Coronary artery (tissue), 2 donors: ENCODE measurements around the gene NME4.
"Not testable (repeated sequence)": the region's sequence is repeated elsewhere in the genome, so short reads cannot be mapped to it uniquely, and the experiment has no call there.

ENCODE experiments used
- DNase-seq: peaks from one replicate; pipeline ENCODE4 v3.0.0-alpha.2; 2017; ENCODE audit warnings: low spot score
- H3K27ac ChIP-seq, 2 donors: fragments of 200-600 bp; sonication (generic); one replicate each; pipeline ENCODE4 v1.5.1; 2016 to 2019
- H3K4me3 ChIP-seq: fragments of 200-600 bp; sonication (generic); 2 replicates; pipeline ENCODE4 v1.5.1; 2016; ENCODE audit warnings: mild to moderate bottlenecking, moderate library complexity
- CTCF ChIP-seq: fragments of 200-600 bp; sonication (generic); IDR thresholded peaks from one replicate; pipeline ENCODE4 v1.5.1; 2019; ENCODE audit warnings: antibody characterized with exemption

The NME4 gene

DNA sequence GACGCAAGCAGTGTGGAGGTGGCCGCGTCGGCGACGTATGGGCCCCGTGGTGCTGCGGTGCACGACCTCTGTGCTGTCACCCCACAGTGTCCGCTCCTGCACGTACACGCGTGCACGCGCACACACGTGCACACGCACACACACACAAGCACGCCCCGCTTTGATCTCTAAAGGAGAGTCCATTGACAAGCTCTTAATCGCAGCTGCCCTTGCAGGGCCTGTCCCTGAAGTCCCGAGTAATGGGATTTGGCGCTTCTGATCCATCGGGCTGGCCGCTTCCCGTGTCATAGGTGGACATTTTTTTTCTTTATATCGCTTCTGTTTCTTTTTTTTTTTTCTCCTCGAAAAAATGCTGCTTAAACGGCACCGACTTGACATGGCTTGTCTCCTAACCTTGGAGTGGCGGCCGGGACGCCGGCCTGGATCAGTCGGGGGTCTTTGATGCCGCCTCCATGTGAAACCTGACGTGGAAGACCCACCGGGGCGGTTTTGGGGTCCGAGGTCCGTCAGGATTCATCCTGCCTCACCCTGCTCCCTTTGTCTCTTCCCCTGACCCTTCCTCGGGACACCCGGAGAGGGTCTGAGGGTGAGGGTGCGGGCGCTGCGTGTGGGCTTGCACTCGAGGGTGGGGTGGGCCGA lies 36.2 kb upstream of the NME4 start:
- no peak overlapping the region for H3K4me3 ChIP-seq
- TF ChIP-seq CTCF: no peak
- no peak for DNase-seq
- no peak overlapping the region for H3K27ac ChIP-seq

DNA sequence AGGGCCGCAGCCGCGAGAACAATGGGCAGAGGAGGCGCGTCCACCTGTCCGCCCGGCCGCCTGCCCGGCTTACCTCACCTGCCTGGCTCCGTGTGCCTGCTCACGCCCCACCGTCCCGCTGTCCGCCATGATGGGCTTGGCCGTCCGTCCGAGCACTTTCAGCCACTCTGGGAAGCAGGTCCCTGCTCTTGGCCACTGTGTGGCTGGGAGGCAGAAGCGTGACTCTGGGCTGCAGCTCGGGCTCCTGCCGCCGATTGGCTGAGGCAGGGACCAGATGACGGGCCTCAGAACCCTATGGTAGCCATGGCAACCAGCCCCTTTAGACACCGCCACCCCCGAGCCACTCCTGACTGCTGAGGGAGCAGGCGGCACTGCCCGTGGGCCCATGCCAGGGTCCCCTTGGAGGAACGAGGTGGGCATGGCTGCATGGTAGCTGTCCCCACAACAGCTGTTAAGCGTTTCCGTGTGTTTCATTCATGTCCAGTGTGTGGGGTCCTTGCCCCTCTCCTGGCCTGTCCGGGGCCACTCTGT lies 35.6 kb upstream of the NME4 start:
- Histone ChIP-seq H3K27ac (no peak overlapping the region), H3K4me3 (no peak overlapping the region)
- no peak for TF ChIP-seq CTCF
- DNase-seq: no peak

DNA sequence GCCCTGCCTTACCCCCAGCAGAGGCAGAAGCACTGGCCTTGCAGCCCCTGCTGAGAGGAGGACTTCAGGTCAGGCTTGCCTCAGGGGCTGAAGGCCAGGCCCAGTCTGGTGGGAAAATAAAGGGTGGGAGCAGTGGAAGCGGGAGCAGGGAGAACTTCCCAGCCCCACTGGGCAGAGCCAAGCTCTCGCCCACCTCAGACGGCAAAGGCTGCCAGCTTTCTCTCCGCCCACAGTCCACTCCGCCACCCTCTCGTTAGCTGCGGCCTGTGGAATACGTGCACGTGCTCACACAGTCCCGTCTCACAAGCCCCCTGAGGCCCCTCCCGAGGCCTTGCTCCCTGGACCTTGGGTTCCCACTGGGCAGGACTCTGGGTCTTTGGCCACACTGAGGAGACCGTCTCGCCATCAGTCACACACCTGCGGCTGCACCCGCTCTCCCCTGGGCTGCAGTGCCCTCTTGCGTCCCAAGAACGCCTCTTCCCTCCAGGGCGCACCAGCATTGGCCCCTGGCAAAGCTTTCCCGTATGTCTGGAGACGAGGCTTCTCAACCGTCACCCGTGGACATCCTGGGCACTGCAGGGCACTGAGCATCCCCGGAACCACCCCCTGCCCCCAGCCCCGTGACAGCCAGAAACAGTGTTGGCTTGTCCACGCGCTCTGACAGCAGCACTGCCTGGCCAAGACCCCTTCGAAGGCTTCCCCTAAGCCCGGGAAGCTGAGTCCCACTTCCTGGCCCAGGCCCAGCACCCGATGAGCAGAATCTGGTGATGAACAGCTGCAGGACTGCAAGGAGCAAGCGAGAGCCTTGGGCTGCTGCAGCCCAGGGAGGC lies 34.9 kb upstream of the NME4 start:
- H3K4me3 ChIP-seq: no peak overlapping the region
- peak; percentile 48 for TF ChIP-seq CTCF
- H3K27ac ChIP-seq: no peak overlapping the region
- no peak for DNase-seq

DNA sequence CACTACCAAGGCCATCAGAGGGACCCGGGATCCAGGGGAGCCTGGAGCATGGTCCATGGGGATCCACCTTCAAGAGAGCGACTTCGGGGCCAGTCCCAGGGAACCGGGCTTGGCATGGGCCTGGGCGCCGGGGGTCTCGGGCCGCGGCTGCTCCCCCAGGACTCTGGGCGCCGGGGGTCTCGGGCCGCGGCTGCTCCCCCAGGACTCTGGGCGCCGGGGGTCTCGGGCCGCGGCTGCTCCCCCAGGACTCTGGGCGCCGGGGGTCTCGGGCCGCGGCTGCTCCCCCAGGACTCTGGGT lies 34.3 kb upstream of the NME4 start:
- not testable (repeated sequence) for DNase-seq

DNA sequence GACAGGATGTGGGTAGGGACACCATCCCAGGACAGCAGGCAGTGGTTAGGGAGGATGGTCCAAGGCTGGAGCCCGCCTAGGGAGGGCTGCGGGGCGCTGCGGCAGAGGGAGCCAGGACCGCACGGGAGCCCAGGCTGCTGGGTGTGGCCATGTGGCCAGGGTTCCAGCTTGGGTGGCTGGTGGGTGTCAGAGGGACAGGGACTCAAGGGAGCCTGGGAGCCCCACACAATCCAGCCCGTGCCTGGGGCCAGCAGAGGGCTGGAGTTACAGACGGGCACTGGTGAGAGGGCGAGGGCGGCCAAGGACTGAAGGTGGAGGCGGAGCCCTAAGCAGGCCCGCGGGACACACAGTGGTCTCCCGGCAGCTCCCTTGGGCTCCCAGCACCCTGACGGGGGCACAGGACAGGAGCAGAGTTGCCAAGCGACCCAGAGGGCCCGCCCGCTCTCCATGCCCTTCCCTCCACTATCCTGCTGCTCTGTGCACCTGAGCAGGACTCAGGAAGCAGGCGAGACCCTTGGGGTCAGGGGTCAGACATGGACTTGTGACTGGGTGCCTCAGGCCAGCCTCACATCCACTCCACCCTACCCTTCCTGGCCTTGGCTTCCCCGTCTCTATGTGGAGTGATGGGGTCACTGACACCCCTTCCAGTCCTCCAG lies 33.8 kb upstream of the NME4 start:
- no peak for DNase-seq
- H3K27ac ChIP-seq: no peak overlapping the region
- no peak overlapping the region for H3K4me3 ChIP-seq
- no peak for TF ChIP-seq CTCF

More for the DNA sequence above, 34.3 kb upstream of the NME4 start:
- not testable (repeated sequence) for H3K27ac ChIP-seq, H3K4me3 ChIP-seq

DNA sequence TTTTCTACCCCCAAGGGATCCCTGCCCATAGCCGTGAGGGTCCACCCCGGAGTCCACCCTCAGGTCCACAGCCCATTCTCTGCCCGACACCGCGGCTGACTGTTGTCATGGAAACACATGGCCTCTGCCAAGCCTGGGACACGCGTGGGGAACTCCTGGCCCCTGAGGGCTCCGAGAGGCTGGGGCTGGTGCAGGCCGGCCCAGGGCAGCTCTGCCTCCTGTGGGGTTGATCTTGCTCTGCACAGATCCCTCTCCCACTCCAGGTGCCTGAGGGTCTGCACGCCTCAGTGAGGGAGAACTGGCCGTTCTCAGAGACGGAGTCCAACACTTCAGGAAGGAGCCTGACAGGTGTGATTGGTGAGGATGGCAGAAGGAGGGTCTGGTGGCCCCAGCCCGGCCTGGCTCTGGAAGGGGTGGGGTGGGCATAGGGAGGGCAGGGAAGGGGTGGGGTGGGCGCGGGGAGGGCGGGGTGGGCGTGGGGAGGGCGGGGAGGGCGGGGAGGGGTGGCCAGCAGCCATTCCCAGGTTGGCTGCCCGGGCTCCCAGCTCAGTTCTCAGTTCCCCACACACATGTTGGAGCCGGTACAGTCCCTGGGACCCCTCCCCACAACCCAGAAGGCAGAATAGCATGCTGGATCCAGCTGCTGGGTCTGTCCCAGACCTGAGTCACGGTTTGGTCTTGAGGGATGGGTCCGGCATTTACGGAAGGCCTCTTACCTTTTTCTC lies 33.1 kb upstream of the NME4 start:
- Histone ChIP-seq H3K4me3 (no peak overlapping the region), H3K27ac (no peak overlapping the region)
- DNase-seq: no peak
- no peak for TF ChIP-seq CTCF
